Fibroblast of peridontal ligament (primary cell): ENCODE data around the gene CRIM1.

Experiments used
- DNase-seq: peaks from one replicate; pipeline ENCODE4 v3.0.0-alpha.2; 2010; ENCODE audit errors: extremely low read depth

The CRIM1 gene

GRCh38 chr2:36455788-36456187, 100.2 kb downstream of the CRIM1 start:
- DNase-seq: peak; percentile 52

DNA sequence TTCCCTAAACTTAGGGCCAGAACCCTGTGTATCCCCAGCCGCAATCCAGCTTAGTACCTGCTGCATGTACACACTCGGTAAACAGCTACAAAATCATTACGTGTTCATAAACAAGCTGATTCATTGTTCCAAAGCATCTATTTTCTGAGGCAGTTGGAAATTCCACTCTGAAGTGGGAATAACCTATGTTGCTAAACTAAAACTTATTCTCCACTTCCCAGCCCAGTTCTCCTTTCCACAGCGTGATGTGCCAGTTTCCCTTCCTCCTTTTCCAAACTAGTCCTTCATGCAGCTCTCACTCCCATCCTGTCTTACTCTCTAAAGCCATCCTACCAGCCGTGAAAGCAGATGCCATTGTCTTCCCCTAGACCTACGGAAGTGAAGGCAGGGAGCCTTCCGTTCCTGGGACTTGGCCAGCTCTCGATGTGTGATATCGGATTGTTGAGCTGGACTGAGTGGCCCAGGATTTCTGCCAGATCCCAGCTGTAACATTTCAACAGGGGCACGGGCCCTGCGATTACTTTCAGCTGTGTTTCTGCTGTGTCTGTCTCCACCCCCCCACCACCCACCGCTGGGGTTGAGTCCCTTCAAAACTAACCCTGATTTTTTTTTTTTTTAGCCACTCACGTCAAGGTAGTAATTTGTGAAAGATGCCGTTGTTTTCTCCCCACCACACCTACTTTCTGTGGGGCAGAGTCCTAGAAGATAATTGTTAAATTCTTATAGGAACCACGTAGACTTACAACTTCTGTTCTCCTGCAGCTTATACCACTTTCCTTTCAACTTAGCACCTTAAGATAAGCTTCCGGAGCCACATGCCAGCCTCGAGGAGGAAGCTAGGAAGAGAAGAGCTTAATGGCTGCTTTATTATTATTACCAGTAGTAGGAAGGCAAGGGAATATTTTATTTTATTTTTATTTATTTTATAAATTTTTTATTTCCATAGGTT, 100.9 kb downstream of the CRIM1 start:
- DNase-seq: peak; percentile 85

DNA sequence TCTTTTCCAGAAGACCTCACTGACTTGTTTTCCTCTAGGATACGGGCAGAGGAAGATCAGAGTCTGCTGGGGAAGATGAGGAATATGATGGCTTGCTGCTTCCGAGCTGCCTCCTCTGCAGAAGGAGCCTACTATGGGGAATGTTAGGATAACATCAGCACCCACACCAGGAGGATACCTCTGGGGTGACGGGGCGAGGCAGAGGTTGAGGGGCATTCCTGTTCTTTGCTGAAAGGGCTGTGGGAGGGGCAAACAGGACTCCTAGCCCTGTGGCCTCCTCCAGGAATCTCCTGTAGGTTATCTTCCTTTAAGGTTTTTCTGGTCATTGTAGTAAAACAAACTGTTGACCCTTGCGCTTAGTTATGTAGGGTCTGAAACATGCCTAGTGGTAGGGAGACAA, 102.5 kb downstream of the CRIM1 start:
- DNase-seq: no peak

- peak; percentile 53 for DNase-seq
Measured at GRCh38 chr2:36459725-36460137, 104.2 kb downstream of the CRIM1 start.

GRCh38 chr2:36461039-36461681, 105.6 kb downstream of the CRIM1 start:
- peak; percentile 83 for DNase-seq

GRCh38 chr2:36462311-36462935, 106.8 kb downstream of the CRIM1 start:
- DNase-seq: no peak

DNA sequence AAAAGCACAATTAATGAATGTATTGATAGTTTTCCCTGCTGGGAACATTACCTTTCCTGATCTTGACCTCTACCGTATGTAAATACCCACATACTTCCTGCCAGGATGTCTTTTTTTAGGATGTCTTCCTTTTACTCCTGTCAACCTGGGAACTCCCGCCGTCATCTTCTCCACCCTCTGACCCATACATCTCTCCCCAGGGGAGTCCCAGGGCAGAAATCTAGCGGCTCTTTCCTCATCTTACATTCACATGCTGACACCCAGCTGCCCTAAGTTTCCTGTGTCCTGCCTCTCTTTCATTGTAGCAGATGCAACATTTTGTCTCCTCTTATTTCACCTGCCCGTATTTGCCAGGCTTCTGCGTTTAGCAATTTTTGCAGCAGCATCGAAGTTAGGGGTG, 107.8 kb downstream of the CRIM1 start:
- no peak for DNase-seq

- DNase-seq: no peak
Measured at GRCh38 chr2:36464006-36464721, 108.6 kb downstream of the CRIM1 start.

GRCh38 chr2:36466135-36466534, 110.6 kb downstream of the CRIM1 start:
- DNase-seq: no peak

GRCh38 chr2:36468463-36469105, 113.0 kb downstream of the CRIM1 start:
- peak; percentile 59 for DNase-seq

- DNase-seq: no peak
Measured at GRCh38 chr2:36469106-36469477, 113.5 kb downstream of the CRIM1 start.

GRCh38 chr2:36469710-36470109, 114.1 kb downstream of the CRIM1 start:
- DNase-seq: no peak

DNA sequence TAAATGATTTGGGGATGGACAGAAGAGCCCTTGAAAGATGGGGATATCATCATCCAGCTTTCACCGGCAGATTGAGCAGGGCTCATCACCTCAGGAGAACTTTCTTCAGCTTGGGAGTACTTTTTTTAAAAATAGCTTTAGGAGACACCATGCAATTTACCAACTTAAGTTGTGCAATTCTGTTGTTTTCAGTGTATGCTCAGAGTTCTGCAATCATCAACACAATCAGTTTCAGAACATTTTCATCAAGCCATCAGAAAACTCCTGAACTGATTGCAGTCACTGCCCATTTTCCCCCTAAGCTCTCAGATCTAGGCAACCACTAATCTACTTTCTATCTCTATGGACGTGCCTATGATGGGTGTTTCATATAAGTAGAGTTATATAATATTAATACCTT, 117.7 kb downstream of the CRIM1 start:
- DNase-seq: no peak

GRCh38 chr2:36476411-36476810, 120.8 kb downstream of the CRIM1 start:
- DNase-seq: no peak

DNA sequence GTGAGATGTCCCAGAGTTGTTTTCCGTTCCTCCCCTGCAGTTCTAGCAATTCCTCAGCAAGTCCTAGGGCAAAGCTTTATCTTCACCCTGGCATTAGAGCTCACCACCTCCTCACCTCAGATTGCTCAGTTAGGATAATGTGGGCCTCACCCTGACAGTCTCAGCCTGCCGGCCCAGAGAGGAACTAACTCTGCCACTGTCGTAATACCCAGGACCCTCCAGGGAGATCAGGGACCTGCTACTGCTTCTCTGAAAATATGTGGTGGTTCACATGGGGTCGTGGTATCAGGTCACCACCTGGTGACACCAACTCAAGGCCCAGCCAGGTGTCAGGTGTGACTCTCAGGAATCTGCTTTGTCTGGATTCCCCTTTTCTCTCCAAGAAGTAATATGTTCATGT, 121.7 kb downstream of the CRIM1 start:
- no peak for DNase-seq

DNA sequence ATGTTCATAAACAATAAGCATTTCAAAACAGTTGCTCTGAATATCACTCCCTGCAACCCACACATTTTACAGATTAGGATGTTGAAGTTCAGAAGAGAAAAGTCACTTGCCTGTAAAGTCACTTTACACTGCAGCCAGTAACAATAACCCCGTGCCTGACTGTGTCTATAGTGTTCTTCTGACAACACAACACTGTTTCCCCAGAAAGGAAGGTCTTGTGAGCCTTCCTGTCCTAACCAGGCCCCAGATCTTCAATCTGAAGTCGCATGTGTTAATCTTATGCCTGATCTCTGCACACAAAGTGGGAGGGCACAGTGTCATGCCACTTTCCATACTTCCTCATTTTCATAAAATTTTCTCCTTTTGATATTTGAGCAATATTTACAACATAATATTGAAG, 122.2 kb downstream of the CRIM1 start:
- no peak for DNase-seq

DNA sequence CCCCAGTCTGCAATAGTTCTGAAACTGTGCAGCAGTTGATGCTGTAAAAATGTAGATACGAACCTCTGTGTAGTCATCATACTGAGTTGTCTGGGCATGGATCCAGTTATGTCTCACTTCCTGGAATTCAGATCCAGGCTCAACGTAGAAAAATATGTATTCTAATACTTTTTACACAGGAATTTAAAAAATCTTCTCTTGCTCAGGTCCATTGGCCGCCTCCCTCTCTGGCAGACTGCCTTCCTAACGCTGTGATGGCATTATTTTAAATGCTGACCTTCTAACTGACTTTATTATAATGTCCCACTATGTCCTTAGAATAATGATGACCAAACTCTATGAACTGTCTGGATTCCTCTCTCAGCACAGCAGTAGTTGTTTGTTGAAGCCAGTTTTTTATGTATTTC, 122.8 kb downstream of the CRIM1 start:
- peak; percentile 98 for DNase-seq

DNA sequence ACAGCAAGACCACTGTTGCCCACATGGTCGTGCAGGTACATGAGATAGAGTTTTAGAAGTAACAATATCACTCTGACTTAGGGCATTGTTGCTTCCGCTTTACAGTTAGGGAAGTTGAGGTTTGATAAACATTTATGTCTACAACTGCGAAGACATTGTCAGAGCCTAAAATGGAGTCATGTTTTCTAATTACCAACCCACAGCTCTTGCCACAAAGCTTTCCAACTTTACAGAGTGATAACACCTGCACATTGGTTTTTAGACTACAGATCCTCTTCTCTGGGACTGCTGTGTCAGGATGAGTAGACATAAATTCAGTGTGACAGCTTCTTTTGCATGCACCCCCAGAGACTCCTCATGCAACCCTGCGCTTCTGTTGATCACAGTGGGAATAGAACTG, 123.4 kb downstream of the CRIM1 start:
- DNase-seq: no peak

- no peak for DNase-seq
Measured at GRCh38 chr2:36479406-36479805, 123.8 kb downstream of the CRIM1 start.

DNA sequence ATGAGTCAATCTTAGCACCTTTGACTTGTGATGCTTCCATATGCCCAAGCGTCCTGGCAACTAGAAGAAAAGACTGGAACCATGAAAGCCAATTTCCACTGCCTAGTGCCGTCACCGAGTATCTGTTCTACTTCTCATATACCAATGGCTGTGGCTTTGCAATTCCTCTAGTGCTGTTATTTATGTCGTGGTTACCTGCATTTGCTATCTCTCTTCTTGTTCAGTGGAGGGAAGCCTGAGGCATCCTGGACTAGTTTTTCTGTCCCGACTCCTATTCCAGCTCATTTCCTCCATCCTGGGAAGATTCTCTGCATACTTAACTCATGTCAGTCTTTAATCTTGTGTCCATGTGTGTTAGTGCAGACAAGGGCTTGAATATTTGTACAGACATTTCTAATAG, 124.5 kb downstream of the CRIM1 start:
- no peak for DNase-seq

- DNase-seq: no peak
Measured at GRCh38 chr2:36480636-36481035, 125.1 kb downstream of the CRIM1 start.

DNA sequence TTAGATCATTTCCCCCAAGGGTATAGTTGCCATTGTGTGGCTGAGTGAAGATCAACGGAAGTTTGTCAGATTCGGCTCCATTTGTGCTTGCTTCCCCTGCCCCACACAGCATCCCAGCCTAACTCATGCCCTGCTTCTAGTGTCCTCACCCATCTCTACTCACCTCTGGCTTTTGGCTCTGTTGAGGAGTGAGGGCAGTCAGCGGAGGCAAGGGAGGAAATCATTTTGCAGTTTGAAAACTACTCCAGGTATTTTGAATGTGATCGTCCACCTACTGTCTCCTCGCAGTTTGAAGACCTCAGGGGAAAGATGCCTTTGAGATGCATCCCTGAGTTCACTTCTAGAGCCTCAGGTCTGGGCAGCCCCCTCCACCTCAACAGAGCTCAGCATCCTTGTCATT, 126.1 kb downstream of the CRIM1 start:
- no peak for DNase-seq
